ENCODE data around the gene GUCA2A.

Gene GUCA2A

DNA sequence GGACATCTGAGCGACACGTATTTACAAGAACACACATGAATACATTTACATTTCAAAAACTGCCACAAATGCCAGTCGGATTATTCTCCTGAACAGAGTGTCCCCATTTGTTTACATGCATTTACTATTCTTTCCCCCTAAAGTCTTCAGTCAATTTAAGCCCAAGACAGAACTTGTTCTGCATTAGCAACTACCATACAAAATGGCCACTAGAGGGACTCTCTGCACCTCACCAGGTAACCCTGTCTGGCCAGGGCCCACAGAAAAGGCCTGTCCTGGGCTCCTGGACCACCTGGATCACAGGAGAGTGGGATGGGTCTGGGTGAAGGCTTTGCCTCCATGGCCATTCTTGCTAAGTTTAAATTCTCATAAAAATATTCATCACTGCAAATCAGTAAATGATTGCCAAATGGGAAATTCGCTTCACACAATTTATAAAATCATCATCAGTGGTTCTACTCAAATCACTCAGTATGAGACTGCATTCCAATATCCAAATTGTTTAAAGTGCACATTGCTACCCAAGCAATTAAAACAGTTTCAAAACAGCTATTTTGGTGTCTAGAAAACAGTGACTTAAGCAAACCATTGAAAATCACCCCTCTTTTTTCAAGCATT is 12.5 kb upstream of the GUCA2A start:
- no peak for DNase-seq

DNA sequence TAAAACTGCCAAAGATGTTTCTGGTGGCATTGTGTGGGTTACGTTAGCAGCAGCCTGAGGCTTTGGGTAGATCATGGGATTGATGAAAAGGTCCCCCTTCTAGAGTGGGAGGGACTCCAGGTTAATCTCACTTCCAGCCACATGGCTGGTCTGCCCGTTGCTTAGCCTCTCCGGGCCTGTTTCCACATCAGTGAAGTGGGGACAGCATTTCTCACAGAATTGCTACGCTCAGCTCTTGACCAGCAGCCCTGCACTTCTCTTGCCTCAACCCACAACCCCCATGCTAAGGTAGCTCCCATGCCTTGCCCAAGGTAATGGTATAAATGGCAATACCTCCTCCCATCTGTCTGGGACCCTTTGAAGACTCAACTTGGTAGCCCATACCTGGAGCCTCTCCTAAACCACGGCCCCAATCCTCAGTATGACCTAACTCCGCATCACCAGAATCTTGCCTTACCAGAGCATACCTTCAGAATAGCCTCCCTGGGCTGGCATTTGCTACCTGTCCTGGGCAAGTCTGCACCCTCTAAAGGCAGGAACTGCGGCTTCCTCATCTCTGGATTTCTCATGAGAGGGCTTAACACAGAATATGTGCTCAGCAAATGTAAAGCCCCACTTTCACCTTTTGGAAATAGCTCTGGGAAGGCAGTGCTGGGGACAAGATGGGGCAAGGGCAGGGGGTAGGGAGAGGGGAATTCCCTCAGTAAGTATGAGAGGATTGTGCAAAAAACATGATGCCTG is 10.9 kb upstream of the GUCA2A start:
- DNase-seq: no peak

DNA sequence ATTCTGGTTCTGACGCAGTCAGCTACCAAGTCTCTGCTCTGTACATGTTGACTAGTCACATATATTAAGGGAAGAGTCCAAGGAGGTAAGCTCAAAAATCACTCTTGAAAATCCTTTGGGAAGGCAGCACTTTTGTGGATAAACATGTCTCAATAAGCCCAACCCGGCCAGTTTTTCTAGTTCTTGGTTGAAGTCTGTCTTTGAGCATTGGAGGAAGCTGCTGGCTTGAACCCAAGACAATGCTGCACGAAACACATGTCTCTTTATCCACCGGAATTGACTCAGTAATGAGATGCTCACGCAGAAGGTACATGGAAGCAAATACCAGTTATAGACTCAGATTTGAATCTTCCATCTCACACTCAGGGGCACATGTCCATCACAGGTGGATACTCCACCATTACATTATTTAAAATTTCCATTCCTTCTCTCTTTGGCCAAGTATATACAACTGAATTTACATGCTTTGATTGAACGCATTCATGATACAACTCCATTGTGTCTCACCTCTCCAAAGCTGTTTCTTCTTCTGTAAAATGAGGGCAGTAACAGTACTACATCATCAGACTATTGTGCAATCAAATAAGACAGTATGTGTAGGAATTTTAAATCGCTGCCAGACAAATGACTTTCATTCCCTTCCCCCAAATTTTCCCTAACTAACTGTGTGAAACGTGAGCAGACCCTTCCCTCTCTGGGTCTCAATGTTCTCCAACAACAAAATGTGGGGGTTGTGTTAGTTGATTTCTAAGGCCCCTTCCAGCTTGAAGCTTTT is 9.6 kb upstream of the GUCA2A start:
- DNase-seq: no peak

DNA sequence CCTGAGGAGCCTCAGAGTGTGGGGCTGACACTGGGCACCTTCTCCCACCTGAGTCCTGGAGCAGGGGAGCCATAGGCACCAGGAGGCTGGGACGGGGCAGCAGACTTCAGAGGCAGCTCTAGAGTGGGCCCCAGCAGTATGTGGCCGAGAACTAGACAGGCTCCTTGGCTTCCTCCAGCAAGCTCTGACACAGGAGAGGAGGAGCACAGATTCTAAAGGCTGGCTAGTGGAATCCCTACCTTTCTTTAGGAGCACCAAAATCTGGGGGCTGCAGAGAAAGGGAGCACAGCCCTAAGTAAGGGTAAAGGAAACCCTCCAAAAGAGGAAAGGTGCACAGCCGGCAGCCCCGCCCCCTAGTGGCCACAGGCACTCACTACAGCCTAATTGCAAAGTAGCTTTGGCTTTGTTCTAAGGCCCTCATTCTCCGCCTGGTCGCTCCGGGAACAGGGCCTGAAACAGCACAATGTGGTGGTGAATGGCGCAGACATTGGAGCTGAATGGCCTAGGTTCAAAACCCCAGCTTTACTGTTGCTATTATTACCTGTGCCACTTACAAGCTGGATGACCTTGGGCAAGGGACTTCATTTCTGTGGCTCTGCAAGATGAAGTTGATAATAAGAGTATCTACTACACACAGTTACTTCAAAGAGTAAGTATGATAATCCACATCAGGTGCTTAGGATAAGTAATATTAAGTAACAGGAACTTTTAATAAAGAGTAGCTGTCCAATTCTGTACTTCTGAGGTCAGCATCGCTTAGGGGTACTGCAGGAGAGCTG is 8.8 kb upstream of the GUCA2A start:
- no peak for DNase-seq

DNA sequence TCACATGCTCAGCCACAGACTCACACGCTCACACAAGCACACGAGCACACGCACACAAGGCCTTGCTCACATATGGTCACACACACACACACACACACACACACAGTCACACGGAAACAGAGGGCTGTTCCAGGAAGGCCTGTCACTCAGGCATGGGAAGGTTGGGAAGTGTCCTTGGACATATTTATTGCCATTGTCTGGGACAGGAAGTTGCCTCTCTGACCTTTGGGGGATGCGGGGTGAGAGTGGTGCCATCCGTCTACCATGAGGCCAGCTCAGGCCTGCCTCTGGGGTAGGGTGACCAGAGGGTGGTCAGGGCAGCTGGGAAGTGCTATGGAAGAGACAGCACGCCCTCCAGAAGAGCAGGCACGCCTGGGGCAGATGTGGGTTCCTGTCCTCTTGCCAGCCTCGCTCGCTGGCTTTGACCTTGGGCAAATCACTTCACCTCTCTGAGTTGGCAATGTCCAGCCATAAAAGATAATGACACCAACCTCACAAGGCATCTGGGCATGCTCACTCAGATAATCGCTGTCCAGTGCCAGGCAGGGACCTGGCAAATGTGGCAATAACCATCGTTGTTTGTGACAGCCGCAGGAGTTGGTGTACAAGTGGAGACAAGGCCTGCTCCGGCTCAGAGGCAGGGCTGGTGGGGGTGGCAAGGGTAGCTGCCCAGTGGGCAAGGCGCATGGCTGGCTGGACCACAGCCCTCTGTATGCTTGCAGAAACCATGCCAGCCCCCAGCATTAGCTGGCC is 8.0 kb upstream of the GUCA2A start:
- DNase-seq: no peak

DNA sequence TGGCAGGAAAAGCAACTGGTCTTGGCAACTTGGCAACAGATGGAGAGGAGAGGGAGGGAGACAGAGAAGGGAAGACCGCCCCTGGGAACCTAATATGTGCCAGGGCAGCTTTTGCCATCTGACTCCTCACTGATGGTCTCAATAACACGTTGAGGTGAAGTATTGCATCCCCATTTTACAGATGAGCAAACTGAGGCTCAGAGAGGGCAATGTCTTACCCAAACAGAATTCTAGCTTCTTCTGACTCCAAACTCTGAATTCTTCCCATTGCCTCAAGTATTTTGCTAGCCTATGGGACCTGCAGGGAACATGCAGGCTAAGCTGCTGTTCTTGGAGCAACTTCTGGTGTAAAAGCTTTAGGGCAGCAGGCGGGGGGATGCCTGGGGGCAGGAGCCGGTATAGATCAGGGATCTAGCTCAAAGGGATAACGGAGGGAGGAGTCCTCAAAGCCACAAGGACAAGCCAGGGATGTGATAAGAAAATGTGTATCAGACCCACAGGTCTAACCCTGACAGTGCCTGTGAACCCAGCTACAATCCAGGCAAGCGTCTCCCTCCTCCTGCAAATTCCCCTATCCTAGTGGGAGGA is 7.2 kb upstream of the GUCA2A start:
- DNase-seq: no peak

DNA sequence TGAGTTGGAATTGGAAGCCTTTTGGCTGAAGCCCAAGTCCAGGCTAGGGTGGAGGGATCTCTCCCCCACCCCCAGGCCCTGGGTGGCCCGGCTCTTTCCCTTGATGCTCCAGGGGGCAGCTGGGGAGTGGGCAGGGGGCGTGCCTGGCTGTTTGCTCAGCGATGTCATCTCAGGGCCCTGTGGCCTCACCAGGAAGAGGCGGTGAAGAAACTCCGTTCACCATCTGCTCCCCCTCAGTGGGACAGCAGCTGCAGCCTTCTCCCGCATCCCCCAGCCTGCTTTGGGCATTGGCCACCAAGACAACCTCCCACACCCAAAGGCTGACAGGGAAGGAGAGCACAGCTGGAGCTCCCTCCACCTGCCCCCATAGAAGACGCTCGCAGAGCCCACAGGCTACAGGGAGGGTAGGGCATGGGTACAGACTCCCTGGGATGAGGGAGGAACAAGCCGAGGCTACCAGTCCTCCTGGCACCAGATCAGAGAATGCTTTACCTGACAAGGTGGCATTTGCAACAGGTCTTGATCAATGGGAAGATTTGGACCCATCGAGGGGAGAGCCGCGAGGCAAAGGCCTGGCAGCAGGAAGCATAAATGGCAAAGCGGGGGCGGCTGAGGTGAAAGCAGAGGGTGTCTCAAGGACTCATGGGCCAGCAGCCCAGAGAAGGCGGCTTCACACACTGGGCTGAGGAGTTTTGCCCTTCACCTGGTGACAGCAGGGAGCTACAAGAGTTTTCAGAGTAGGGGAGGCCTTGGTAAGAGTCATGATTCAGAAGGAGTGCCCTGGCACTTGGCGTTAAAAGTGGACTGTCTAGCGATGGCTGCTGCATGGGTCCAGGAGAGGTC is 6.5 kb upstream of the GUCA2A start:
- no peak for DNase-seq

DNA sequence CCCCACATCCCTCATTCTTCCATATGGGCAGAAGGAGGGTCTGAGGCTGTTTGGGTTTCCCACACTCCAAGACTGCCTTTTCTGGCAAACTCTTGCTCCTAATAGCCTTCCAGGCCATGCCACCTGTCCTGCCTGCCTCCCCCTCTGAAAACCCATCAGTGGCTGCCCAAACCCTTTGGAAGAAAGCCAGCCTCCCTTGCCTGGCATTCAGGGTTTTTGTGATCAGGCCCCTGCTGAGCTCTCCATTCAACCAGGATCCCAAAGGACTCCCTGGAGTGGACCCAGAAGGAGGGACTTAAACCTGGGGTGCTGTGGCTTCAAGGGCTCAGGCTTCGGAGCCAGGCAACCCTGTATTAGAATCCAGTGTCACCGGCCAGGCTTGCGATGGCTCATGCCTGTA is 4.2 kb upstream of the GUCA2A start:
- no peak for DNase-seq

DNA sequence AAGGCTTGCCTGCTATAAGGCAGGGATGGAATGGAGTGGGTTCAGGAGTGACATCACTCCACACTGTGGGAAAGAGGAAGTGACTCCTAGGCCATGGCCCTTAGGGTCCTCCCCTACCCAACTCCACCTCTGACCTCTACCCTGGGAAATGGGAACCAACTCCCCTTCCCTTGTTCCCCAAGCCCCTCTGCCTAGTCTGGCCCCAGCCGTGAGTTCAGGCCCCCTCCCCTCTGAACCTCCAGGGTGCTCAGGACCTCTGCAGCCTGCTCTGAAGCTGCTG is 3.8 kb upstream of the GUCA2A start:
- no peak for DNase-seq

DNA sequence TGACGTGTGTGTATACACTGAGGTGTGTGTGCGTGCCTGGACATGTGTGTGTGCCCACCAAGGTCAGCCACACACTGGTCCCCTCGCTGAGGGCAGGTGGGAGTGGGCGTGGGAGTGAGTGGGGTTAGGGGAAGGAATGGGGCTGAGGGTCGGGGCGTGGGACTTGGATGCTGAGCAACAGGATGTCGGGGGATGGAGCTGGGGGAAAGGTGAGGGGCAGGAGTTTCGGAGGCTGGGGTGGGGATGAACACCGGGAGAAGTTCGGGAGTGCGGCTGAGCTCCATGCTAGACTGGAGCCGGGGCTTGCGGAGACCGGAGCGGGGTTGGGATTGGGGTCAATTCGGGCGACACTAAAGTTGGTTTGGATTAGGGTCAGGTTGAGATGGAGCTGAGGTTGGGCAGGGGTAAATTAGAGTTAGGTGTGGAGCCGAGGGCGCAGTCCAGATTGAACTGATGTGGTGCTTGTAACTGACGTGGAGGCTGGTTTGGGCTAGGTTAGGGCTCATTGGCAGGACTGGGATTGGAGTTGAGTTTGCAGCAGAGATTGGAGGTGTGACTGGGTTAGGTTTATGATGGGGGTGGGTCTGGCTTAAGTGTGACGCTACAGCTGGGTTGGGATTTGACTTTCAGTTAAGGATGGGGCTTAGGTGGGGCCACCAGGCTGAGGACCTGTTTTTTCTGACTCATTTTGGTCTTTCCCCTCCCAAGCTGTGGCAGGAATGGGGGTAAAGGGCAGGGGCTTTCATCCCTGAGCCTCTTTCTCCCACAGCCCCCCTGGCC is 3.3 kb upstream of the GUCA2A start:
- DNase-seq: no peak

DNA sequence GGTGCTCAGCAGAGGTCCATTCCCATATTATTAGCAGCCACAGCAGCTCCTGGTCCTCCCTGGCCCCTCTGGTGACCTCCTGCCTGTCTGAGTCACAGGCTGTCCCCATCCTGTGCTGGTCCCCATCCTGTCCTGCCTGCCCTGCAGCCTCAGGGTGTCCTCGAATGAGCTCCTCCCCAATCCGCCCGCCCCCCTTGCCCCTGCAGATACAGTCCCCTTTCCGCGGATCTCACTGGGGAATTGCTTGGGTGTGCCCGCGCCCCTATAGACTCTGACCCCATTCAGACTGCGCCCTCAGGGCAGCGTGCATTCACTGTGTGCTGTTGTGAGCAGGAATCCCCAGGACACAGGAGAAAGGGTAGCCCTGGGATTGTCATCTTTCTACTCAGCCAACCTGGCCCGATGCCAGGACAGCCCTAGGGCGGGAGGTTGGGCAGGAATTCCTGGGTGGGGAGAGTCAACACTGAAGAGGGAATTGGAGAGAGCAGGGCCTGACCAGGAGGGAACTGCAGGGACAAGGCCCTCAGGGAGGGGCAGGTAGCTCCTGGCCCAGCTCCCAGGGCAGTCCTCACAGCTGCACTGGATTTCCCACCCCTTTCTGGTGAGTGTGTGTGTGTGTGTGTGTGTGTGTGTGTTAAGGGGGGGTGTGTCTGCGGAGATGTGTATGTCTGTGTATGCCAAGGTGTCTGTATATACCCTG is 1.1 kb upstream of the GUCA2A start:
- no peak for DNase-seq

DNA sequence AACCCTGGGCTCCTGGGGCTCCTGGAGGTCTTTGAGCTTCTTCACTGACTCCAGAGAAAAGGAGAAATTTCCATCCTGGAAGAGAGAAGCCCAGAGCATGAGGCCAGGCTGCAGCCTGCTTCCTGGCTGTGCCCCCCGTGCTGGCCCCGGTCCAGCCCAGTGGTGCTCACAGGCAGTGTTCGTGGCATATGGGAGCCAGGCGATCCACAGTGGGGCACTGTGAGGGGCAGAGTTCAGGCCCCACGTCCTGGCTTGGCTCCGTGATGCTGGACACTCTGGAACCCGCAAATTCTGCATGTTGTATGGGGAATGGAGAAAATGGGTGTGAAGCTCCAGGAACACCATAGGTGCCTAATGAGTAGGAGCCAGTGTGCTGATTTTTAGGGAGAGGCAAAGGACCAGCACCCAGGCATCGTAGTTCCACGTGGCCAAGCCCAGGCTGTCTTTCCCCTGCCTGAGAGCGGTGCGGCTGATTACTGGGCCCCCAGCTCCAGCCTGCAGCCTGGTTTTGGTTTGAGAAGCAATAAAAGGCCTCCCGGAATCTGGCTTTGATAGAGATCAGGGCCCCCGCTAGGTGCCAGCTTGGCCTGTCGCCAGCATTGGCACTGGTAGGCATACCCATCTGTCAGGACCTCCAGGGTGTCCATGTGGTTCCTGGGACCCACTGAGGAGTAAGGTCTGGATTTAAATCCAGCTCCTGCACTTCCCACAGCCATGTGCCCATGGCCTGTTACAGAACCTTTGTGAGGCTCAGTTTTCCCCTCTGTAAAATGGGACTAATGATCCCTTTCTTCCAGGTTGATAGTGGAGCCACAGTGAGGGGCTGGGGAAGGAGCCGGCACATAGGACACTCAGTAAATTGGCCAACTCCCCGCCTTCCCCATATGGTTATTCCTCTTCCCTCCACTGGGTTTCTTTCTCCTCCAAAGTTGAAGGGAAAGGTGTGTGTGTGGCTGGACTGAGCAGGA is 725 bp downstream of the GUCA2A start:
- no peak for DNase-seq

DNA sequence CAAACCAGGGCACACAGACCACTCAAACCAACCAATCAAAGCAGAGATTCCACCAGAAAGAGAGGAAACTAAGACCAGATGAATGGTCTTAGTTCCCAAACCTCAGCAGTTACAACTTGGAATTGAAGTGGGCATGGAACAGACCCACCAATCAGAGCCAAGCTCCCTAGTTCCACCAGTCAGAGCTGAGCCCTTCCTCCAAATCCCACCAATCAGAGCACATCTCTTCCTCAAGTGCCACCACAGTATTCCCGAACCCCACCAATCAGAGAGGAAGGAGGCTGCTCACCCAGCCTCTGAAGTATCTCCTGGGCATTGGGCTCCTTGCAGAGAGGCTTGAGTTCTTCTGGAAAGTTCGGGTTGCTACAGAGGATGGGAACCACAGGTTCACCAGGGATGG is 1.4 kb downstream of the GUCA2A start:
- DNase-seq: no peak

DNA sequence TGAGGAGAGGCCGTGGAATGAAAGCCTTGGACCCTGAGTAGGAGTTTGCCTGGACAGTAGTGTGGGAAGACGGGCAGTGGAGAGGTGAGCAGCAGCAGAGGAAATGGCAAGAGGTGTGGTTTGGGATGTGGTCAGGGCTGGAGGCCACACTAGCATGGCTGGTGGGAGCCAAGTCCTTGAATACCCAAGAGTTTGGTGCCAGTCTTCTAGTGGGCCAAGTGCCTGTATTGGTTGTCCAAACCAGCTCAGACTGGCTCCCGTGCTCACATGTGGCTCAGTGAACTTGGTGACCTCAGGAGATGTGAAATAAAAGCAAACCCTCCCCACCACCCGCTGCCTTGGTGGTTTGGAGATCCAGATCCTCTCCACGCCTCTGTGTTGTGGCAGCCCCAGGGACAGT is 2.4 kb downstream of the GUCA2A start:
- no peak for DNase-seq

DNA sequence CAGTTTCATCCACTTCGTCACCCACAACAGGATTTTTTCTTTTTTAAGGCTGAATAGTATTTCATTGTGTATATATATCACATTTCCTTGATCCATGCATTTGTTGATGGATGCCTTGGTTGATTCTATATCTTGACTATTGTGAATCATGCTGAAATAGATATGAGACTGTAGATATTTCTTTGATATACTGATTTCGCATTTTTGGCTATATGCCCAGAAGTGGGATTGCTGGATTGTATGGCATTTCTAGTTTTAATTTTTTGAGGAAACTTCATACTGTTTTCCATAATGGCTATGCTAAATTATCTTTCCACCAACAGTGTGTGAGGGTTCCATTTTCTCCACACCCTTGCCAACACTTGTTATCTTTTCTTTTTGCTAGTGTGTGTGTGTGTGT is 6.4 kb downstream of the GUCA2A start:
- no peak for DNase-seq

DNA sequence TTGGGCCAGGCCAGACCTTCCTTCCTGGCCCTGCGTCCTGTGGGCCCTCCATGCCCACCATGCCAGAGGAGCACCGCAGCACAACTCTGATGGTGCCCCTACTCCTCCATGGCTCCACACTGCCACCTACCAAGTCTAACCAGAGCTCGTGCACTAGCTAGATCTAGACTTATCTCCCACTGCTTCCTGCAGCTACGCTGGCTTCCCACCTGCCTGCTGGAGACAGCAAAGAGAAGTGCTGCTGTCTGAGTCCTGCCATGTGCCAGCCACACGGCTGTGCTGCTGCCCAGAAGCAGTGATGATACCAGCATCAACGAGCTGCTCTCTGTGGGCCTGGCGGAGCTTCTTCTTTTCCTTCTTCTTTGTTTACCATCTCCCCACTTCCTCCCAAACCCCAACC is 6.9 kb downstream of the GUCA2A start:
- no peak for DNase-seq

DNA sequence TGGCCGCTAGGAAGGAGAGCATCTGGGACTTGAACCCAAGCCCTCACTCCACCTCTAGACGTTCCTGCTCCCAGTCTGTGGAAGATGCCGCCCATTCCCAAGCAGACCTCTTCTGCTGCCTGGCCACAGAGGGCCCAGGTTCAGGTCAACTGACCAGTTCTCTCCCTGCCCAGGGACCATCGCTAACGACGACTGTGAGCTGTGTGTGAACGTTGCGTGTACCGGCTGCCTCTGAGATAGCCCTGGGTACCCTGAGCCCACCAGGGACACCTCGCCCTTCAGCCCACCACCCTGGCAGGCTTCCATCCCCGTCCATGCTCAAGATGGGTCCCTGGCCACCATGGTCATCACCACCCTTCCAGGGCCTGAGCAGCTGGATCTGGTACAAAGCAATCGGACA is 9.2 kb downstream of the GUCA2A start:
- DNase-seq: no peak

DNA sequence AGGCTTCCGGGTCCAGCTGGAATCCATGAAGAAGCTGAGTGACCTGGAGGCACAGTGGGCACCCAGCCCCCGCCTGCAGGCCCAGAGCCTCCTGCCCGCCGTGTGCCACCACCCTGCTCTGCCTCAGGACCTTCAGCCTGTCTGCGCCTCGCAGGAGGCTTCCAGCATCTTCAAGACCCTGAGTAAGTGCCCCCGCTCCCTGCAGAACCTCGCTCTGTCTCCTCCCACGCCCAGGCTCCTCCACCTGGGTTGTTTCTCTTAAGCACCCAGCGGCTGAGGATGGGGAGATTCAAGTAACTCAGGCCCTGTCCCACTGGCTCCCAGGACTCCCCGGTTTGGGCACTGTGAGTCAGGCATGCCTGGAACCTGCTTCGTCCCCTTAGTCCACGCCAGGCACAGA is 9.9 kb downstream of the GUCA2A start:
- DNase-seq: no peak

DNA sequence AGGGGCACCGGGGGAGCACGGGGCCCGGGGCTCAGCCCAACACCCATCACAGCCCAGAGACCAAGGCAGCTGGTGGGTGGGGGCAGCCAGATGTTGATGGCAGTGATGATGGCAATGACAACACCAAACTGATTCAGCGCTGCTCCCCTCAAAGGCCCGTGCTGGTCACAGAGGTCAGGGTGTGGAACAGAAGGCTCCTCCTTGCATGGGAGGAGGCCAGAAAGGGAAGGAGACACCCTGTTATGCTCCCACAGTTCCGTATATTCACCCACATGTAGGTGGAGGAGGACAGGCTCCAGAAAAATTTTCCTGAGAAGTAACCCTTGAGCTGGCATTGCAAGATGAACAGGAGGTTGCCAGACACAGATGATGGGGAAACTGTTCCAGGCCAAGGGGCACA is 10.9 kb downstream of the GUCA2A start:
- no peak for DNase-seq
